HL-60 (cell line): Measurements from ENCODE around the gene KIRREL1.

Experiments
- GABPA ChIP-seq: IDR thresholded peaks from 2 replicates; pipeline ENCODE4 v1.6.1; 2012; ENCODE audit warnings: low read depth
- POLR2AphosphoS5 ChIP-seq: IDR thresholded peaks from 2 replicates; pipeline ENCODE4 v1.6.1; 2012; ENCODE audit warnings: low read depth
- TF ChIP-seq, protein P1 (sequence below): IDR thresholded peaks from one replicate; pipeline ENCODE4 v1.5.1; 2011; ENCODE audit warnings: low read length, control low read depth, inconsistent platforms; ENCODE audit not compliant: insufficient read depth
- TF ChIP-seq, protein P2 (sequence below): IDR thresholded peaks from 2 replicates; pipeline ENCODE4 v1.6.1; 2012; ENCODE audit warnings: low read depth; ENCODE audit not compliant: insufficient replicate concordance

DNA sequence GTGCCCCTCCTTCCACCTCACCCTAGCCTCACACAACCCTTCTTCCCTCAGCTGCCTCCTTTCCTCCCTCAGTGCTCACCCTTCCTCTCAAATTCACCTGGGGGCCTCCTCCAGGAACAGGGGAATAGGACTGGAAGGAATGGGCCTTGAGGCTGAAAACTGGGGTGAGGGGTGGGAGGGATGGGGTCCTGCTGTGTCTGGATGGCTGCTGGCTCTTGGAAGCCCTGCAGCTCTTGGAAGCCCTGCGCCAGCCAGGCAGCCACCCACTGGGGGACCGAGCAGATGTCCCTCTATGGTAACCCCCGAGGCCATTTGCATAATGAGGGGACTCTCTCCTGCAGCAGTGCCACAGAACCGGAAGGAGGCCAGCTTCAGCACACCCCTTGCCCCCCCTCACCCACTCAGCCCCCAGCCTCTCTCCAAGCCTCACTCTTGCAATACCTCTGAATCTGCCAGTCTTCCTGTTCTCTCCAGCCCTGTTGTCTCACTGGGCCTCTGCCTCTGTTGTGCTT is 85.2 kb downstream of the KIRREL1 start:
- TF ChIP-seq, protein P1, sequence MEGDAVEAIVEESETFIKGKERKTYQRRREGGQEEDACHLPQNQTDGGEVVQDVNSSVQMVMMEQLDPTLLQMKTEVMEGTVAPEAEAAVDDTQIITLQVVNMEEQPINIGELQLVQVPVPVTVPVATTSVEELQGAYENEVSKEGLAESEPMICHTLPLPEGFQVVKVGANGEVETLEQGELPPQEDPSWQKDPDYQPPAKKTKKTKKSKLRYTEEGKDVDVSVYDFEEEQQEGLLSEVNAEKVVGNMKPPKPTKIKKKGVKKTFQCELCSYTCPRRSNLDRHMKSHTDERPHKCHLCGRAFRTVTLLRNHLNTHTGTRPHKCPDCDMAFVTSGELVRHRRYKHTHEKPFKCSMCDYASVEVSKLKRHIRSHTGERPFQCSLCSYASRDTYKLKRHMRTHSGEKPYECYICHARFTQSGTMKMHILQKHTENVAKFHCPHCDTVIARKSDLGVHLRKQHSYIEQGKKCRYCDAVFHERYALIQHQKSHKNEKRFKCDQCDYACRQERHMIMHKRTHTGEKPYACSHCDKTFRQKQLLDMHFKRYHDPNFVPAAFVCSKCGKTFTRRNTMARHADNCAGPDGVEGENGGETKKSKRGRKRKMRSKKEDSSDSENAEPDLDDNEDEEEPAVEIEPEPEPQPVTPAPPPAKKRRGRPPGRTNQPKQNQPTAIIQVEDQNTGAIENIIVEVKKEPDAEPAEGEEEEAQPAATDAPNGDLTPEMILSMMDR = no peak
- no peak for TF ChIP-seq POLR2AphosphoS5
- TF ChIP-seq, protein P2, sequence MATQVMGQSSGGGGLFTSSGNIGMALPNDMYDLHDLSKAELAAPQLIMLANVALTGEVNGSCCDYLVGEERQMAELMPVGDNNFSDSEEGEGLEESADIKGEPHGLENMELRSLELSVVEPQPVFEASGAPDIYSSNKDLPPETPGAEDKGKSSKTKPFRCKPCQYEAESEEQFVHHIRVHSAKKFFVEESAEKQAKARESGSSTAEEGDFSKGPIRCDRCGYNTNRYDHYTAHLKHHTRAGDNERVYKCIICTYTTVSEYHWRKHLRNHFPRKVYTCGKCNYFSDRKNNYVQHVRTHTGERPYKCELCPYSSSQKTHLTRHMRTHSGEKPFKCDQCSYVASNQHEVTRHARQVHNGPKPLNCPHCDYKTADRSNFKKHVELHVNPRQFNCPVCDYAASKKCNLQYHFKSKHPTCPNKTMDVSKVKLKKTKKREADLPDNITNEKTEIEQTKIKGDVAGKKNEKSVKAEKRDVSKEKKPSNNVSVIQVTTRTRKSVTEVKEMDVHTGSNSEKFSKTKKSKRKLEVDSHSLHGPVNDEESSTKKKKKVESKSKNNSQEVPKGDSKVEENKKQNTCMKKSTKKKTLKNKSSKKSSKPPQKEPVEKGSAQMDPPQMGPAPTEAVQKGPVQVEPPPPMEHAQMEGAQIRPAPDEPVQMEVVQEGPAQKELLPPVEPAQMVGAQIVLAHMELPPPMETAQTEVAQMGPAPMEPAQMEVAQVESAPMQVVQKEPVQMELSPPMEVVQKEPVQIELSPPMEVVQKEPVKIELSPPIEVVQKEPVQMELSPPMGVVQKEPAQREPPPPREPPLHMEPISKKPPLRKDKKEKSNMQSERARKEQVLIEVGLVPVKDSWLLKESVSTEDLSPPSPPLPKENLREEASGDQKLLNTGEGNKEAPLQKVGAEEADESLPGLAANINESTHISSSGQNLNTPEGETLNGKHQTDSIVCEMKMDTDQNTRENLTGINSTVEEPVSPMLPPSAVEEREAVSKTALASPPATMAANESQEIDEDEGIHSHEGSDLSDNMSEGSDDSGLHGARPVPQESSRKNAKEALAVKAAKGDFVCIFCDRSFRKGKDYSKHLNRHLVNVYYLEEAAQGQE = no peak
- no peak for TF ChIP-seq GABPA
